ENCODE results near the gene SLC9A1. TPM values are rescaled to one million over a fixed set of nuclear protein-coding genes. Genes with fewer than 3 reads are reported as not detected.

The SLC9A1 gene
- total RNA-seq, 1 donor from 2014 or later: 28.8 TPM

- no peaks in the 10 kb centered on the region for H3K9me3 Mint-ChIP-seq
- H3K36me3 Mint-ChIP-seq: no peaks in the 10 kb centered on the region
- H3K4me3 Mint-ChIP-seq: no peak overlapping the region
- no peaks in the 10 kb centered on the region for H3K27me3 Mint-ChIP-seq
- H3K27ac Mint-ChIP-seq: no peak overlapping the region
- peaks cover 21% of the 10 kb centered on the region for H3K4me1 Mint-ChIP-seq (ENCODE audit: unreplicated experiment)
- DNase-seq (ENCODE audit: extremely low spot score, unreplicated experiment): no peak
- TF ChIP-seq, protein P1, sequence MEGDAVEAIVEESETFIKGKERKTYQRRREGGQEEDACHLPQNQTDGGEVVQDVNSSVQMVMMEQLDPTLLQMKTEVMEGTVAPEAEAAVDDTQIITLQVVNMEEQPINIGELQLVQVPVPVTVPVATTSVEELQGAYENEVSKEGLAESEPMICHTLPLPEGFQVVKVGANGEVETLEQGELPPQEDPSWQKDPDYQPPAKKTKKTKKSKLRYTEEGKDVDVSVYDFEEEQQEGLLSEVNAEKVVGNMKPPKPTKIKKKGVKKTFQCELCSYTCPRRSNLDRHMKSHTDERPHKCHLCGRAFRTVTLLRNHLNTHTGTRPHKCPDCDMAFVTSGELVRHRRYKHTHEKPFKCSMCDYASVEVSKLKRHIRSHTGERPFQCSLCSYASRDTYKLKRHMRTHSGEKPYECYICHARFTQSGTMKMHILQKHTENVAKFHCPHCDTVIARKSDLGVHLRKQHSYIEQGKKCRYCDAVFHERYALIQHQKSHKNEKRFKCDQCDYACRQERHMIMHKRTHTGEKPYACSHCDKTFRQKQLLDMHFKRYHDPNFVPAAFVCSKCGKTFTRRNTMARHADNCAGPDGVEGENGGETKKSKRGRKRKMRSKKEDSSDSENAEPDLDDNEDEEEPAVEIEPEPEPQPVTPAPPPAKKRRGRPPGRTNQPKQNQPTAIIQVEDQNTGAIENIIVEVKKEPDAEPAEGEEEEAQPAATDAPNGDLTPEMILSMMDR (conservative IDR thresholded peaks at IDR 0.05): no peak
Observed at GRCh38 chr1:27057389-27057788, 97.5 kb downstream of the SLC9A1 start.

DNA sequence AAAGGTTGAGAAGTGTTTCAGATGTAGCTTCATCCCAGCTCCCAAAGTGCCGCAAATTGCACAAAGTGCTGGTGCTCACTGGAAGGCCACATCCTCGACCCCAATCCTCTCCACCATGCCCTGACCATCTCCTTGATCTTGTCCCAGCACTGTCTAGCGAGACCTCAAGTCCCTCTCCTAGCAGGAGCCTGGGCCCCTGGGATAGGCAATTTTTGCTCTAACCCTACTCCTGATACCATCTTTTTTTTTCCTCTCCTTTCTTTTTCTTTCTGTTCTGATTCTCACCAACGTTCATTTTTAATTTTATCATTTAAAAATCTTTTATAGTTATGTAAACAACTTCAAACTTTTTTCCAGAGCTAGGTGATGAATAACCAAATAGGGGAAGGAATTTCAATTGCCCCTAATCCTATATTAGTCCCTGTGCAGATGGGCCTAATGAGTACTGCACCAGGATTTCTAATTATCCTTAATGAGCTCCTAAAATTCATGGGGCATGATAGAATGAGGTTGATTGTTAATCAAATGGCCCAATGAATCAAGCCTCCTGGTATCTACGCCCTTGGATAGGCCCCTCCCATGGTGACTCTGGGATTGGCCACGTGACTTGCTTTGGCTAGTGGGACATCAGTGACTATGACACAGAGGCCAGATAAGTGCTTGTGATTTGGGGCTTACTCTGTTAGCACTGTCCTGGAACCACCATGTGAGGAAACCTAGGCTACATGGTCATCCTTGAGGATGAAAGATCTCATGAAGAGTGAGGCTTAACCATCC is 100.8 kb downstream of the SLC9A1 start:
- H3K27ac Mint-ChIP-seq: no peak overlapping the region
- no peaks in the 10 kb centered on the region for H3K36me3 Mint-ChIP-seq

GRCh38 chr1:27052527-27052926 is 102.4 kb downstream of the SLC9A1 start:
- no peaks in the 10 kb centered on the region for H3K36me3 Mint-ChIP-seq
- H3K4me1 Mint-ChIP-seq (ENCODE audit: unreplicated experiment): peaks cover 8% of the 10 kb centered on the region
- H3K9me3 Mint-ChIP-seq: no peaks in the 10 kb centered on the region
- DNase-seq (ENCODE audit: extremely low spot score, unreplicated experiment): no peak
- H3K27ac Mint-ChIP-seq: no peak overlapping the region
- no peaks in the 10 kb centered on the region for H3K27me3 Mint-ChIP-seq
- no peak overlapping the region for H3K4me3 Mint-ChIP-seq
- TF ChIP-seq, protein P1 (conservative IDR thresholded peaks at IDR 0.05): no peak

More for the DNA sequence above, 100.8 kb downstream of the SLC9A1 start:
- no peak for DNase-seq (ENCODE audit: extremely low spot score, unreplicated experiment)
- Mint-ChIP-seq H3K4me1 (ENCODE audit: unreplicated experiment) (peaks cover 10% of the 10 kb centered on the region), H3K27me3 (no peaks in the 10 kb centered on the region), H3K4me3 (no peak overlapping the region), H3K9me3 (no peaks in the 10 kb centered on the region)
- TF ChIP-seq, protein P1 (conservative IDR thresholded peaks at IDR 0.05): no peak

DNA sequence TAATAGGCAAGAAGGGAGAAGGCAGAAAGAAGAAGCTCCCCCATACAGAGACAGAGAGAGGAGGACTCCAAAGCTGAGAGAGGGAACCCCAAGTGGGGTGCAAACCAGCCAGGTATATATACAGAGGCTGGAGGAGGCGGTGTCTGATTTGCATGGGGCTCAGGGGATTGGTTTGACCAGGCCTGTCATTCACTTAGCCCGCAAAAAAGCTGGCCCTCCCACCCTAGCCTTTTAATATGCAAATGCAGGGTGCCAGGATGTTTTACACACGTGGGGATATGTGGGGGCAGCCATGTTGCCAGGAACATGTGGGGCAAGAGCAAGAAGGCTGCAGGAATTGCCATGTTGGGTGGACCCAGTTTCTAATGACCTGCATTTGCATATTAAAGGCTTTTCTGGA is 105.3 kb downstream of the SLC9A1 start:
- H3K27ac Mint-ChIP-seq: no peak overlapping the region
- H3K9me3 Mint-ChIP-seq: no peaks in the 10 kb centered on the region
- TF ChIP-seq, protein P1 (conservative IDR thresholded peaks at IDR 0.05): no peak
- H3K36me3 Mint-ChIP-seq: no peaks in the 10 kb centered on the region
- no peaks in the 10 kb centered on the region for H3K27me3 Mint-ChIP-seq
- no peak overlapping the region for H3K4me3 Mint-ChIP-seq
- DNase-seq (ENCODE audit: extremely low spot score, unreplicated experiment): no peak
- H3K4me1 Mint-ChIP-seq (ENCODE audit: unreplicated experiment): peaks cover 17% of the 10 kb centered on the region

- TF ChIP-seq, protein P1 (conservative IDR thresholded peaks at IDR 0.05): no peak
- Mint-ChIP-seq H3K9me3 (no peaks in the 10 kb centered on the region), H3K36me3 (no peaks in the 10 kb centered on the region), H3K27me3 (no peaks in the 10 kb centered on the region), H3K4me3 (no peak overlapping the region), H3K4me1 (ENCODE audit: unreplicated experiment) (peaks cover 17% of the 10 kb centered on the region), H3K27ac (no peak overlapping the region)
- DNase-seq (ENCODE audit: extremely low spot score, unreplicated experiment): no peak
Observed at GRCh38 chr1:27049100-27049499, 105.8 kb downstream of the SLC9A1 start.

Other genes with a start within 250 kb of the SLC9A1 start
- gene NR0B2, start 241.2 kb downstream of the SLC9A1 start, total RNA-seq (ENCODE audit: low replicate concordance): 6.8 and 7.2 TPM in 2 replicates
- 73.4 and 82.7 TPM in 2 replicates for gene NUDC, start 233.4 kb downstream of the SLC9A1 start, total RNA-seq (ENCODE audit: low replicate concordance)
- gene KDF1, start 194.7 kb downstream of the SLC9A1 start, total RNA-seq (ENCODE audit: low replicate concordance): 12.2 and 26.9 TPM in 2 replicates
- gene TRNP1, start 161.4 kb downstream of the SLC9A1 start, total RNA-seq (ENCODE audit: low replicate concordance): 39.2 and 52.3 TPM in 2 replicates
- gene TENT5B, start 142.3 kb downstream of the SLC9A1 start, total RNA-seq (ENCODE audit: low replicate concordance): 9.3 and 10.4 TPM in 2 replicates
- 33.7 and 35.1 TPM in 2 replicates for gene WDTC1, start 79.5 kb upstream of the SLC9A1 start, total RNA-seq (ENCODE audit: low replicate concordance)
- gene TMEM222, start 167.0 kb upstream of the SLC9A1 start, total RNA-seq (ENCODE audit: low replicate concordance): 38.6 and 40.1 TPM in 2 replicates
- 37.2 and 105 TPM in 2 replicates for gene SYTL1, start 186.9 kb upstream of the SLC9A1 start, total RNA-seq (ENCODE audit: low replicate concordance)
- gene MAP3K6, start 211.8 kb upstream of the SLC9A1 start, total RNA-seq (ENCODE audit: low replicate concordance): 15.6 and 39.9 TPM in 2 replicates
- gene FCN3, start 219.7 kb upstream of the SLC9A1 start, total RNA-seq (ENCODE audit: low replicate concordance): not detected in 2 replicates
- gene CD164L2, start 228.2 kb upstream of the SLC9A1 start, total RNA-seq (ENCODE audit: low replicate concordance): 0.41 and 0.76 TPM in 2 replicates
- 1.3 and 1.9 TPM in 2 replicates for gene GPR3, start 237.5 kb upstream of the SLC9A1 start, total RNA-seq (ENCODE audit: low replicate concordance)